RWPE1 (cell line): ENCODE data around the gene ARID3A.

Experiments
- CTCF ChIA-PET: fragments of 350-600 bp; sonication (Branson Sonifier 250); formaldehyde crosslinking; extraction: SDS; loops from one replicate; lab custom pipeline; 2021; lab: Yijun Ruan, JAX
- POLR2A ChIA-PET: fragments of 400-600 bp; formaldehyde crosslinking; extraction: SDS; loops from one replicate; lab custom pipeline; 2020; ENCODE audit warnings: antibody characterized with exemption; ENCODE audit not compliant: low non-redundant PET; lab: Yijun Ruan, JAX
- DNase-seq: peaks from one replicate; pipeline ENCODE4 v3.0.0; 2012; ENCODE audit warnings: low spot score
- H3K27ac ChIP-seq: fragments of 450-650 bp; 2 replicates; pipeline ENCODE4 v1.5.1; 2017
- CTCF ChIP-seq: fragments of 450-650 bp; conservative IDR thresholded peaks from 2 replicates; pipeline ENCODE4 v1.5.1; 2017; ENCODE audit warnings: low read depth, mild to moderate bottlenecking

ARID3A gene

GRCh38 chr19:1009981-1010538 is 84.2 kb downstream of the ARID3A start:
- no peak for DNase-seq
- H3K27ac ChIP-seq: peak overlapping the region; percentile 12
- CTCF ChIA-PET: no interaction called here
- POLR2A ChIA-PET: interaction anchor here (0.6 kb wide), 1 partner anchor 354 kb away, joined by 3 read pairs; no protein-coding TSS in a partner anchor
- TF ChIP-seq CTCF: no peak

GRCh38 chr19:1010586-1011510 is 85.0 kb downstream of the ARID3A start:
- DNase-seq: no peak
- H3K27ac ChIP-seq: peak overlapping the region; percentile 93; the same call in 1 of the 2 replicates
- ChIA-PET POLR2A (interaction anchor here (0.6 kb wide), 1 partner anchor 354 kb away, joined by 3 read pairs; no protein-coding TSS in a partner anchor), CTCF (no interaction called here)
- no peak for TF ChIP-seq CTCF

- ChIA-PET CTCF (no interaction called here), POLR2A (no interaction called here)
- H3K27ac ChIP-seq: peak overlapping the region; percentile 93
- no peak for TF ChIP-seq CTCF
- no peak for DNase-seq
These were observed 86.0 kb downstream of the ARID3A start for GRCh38 chr19:1011831-1012333.

- DNase-seq: no peak
- ChIA-PET POLR2A (no interaction called here), CTCF (interaction anchor here (0.7 to 0.8 kb wide), 2 partner anchors 9 to 169 kb away, joined by 3 read pairs; no protein-coding TSS in a partner anchor)
- TF ChIP-seq CTCF: no peak
- H3K27ac ChIP-seq: peak overlapping the region; percentile 93; the same call in 1 of the 2 replicates
These were observed 86.5 kb downstream of the ARID3A start for GRCh38 chr19:1012334-1012733.

GRCh38 chr19:1013218-1013617 is 87.4 kb downstream of the ARID3A start:
- no peak for TF ChIP-seq CTCF
- H3K27ac ChIP-seq: peak overlapping the region; percentile 93
- no peak for DNase-seq
- CTCF ChIA-PET: interaction anchor here (0.5 to 0.8 kb wide), 2 partner anchors 10 to 182 kb away, joined by 3 read pairs; no protein-coding TSS in a partner anchor
- POLR2A ChIA-PET: no interaction called here

- TF ChIP-seq CTCF: no peak
- peak overlapping the region; percentile 93 for H3K27ac ChIP-seq
- DNase-seq: no peak
- ChIA-PET CTCF (interaction anchor here (0.8 kb wide), 1 partner anchor 13 kb away, joined by 4 read pairs; no protein-coding TSS in a partner anchor), POLR2A (no interaction called here)
These were observed 88.6 kb downstream of the ARID3A start for GRCh38 chr19:1014161-1015060.
